Keratinocyte (primary cell): ENCODE measurements around the gene DIRAS1. TPM values are rescaled to one million over a fixed set of nuclear protein-coding genes. Genes with fewer than 3 reads are reported as not detected.

Source experiments
- DNase-seq: peaks from one replicate; pipeline ENCODE4 v3.0.0-alpha.2; 2011; ENCODE audit warnings: low read depth, missing footprints, low spot score
- FAIRE-seq: peaks from 2 replicates; lab custom pipeline; 2011; peaks lifted over from hg19 to GRCh38; lab: Jason Lieb, UNC
- H2AFZ ChIP-seq: 2 replicates; pipeline ENCODE4 v1.6.0; 2012; ENCODE audit warnings: low read length, control low read depth, inconsistent platforms; ENCODE audit not compliant: control insufficient read depth
- H3K27ac ChIP-seq: 2 replicates; pipeline ENCODE4 v1.5.1; 2011; ENCODE audit warnings: low read length; ENCODE audit not compliant: control insufficient read depth, insufficient read depth
- H3K27me3 ChIP-seq: 3 replicates; pipeline ENCODE4 v1.6.0; 2011; ENCODE audit warnings: low read length; ENCODE audit not compliant: control insufficient read depth, insufficient read depth; ENCODE audit errors: extremely low read depth
- H3K36me3 ChIP-seq, 2 experiments: 2 replicates in 1 of 2; 3 replicates in 1 of 2; pipeline ENCODE4 v1.5.1; 2011; ENCODE audit warnings: low read length in 2 of 2, mild to moderate bottlenecking in 1 of 2; ENCODE audit not compliant: control insufficient read depth in 2 of 2, insufficient read depth in 2 of 2; ENCODE audit errors: extremely low read depth in 1 of 2
- H3K4me1 ChIP-seq: 3 replicates; pipeline ENCODE4 v1.5.1; 2011; ENCODE audit warnings: low read length; ENCODE audit not compliant: control insufficient read depth, insufficient read depth; ENCODE audit errors: extremely low read depth
- H3K4me2 ChIP-seq: 3 replicates; pipeline ENCODE4 v1.6.0; 2011; ENCODE audit warnings: low read depth, low read length; ENCODE audit not compliant: control insufficient read depth, insufficient read depth; ENCODE audit errors: extremely low read depth
- H3K4me3 ChIP-seq, 3 experiments: fragments of 200-600 bp in 1 of 3; sonication (generic) in 1 of 3; 2 replicates in 2 of 3; 3 replicates in 1 of 3; pipeline ENCODE4 v1.5.1; 2011 to 2016; ENCODE audit warnings: low read length in 3 of 3, mild to moderate bottlenecking in 3 of 3, control low read depth in 2 of 3, inconsistent platforms in 1 of 3, low read depth in 1 of 3, mixed read lengths in 1 of 3, mixed run types in 1 of 3, moderate library complexity in 1 of 3; ENCODE audit not compliant: control insufficient read depth in 2 of 3, insufficient read depth in 2 of 3; ENCODE audit errors: extremely low read depth in 1 of 3
- H3K79me2 ChIP-seq: 2 replicates; pipeline ENCODE4 v1.6.0; 2012; ENCODE audit warnings: low read length; ENCODE audit not compliant: control insufficient read depth, insufficient read depth
- H3K9ac ChIP-seq: 3 replicates; pipeline ENCODE4 v1.6.0; 2011; ENCODE audit warnings: low read length; ENCODE audit not compliant: control insufficient read depth, insufficient read depth; ENCODE audit errors: extremely low read depth
- H3K9me1 ChIP-seq: 3 replicates; pipeline ENCODE4 v1.6.0; 2011; ENCODE audit warnings: low read length; ENCODE audit not compliant: control insufficient read depth, insufficient read depth; ENCODE audit errors: extremely low read depth
- H3K9me3 ChIP-seq: 2 replicates; pipeline ENCODE4 v1.5.1; 2012; ENCODE audit warnings: low read depth, low read length; ENCODE audit not compliant: control insufficient read depth
- H4K20me1 ChIP-seq: 3 replicates; pipeline ENCODE4 v1.6.0; 2011; ENCODE audit warnings: low read length; ENCODE audit not compliant: control insufficient read depth, insufficient read depth; ENCODE audit errors: extremely low read depth
- EZH2 ChIP-seq: IDR thresholded peaks from one replicate; pipeline ENCODE4 v1.6.1; 2012; ENCODE audit warnings: inconsistent platforms, mild to moderate bottlenecking, low read length, moderate library complexity
- dilution Hi-C: fragments of 300-500 bp; cut with MboI; formaldehyde crosslinking; loops from one replicate; pipeline ENCODE4 v1.7.0; 2020; ENCODE audit warnings: low sequenced_read_pairs; ENCODE audit not compliant: extremely low pct_ligation_motif_present
- polyA plus RNA-seq, 5 experiments: library from polyadenylated mRNA; depleted of rRNA in 3 of 5; stranded (reverse) in 3 of 5; stranded (forward) in 1 of 5; unstranded in 1 of 5; fragments of >200 nt; gene quantifications; 1 replicate in 1 of 5; 2 replicates in 3 of 5; 3 replicates in 1 of 5; pipeline versions ENCODE4 v1.2.1 to v1.2.3, GENCODE V29; 2011 to 2012; ENCODE audit warnings: missing spikeins in 2 of 5, low read depth in 1 of 5, low replicate concordance in 1 of 5
- TF ChIP-seq, protein P1 (sequence below), 3 experiments: IDR thresholded peaks in 1 of 3; conservative IDR thresholded peaks in 1 of 3; optimal IDR thresholded peaks in 1 of 3; 2 replicates in 2 of 3; 3 replicates in 1 of 3; pipeline versions ENCODE3 to v1.5.1; 2011; ENCODE audit warnings: low read length in 3 of 3, mild to moderate bottlenecking in 3 of 3, moderate library complexity in 2 of 3, control low read depth in 1 of 3, inconsistent platforms in 1 of 3; ENCODE audit not compliant: insufficient read depth in 2 of 3; ENCODE audit errors: extremely low read depth in 1 of 3

DIRAS1 gene
- polyA plus RNA-seq, 1 donor (not counting 4 experiments of a cell fraction or from before 2014, with no cell fraction given) = 0.10 TPM

DNA sequence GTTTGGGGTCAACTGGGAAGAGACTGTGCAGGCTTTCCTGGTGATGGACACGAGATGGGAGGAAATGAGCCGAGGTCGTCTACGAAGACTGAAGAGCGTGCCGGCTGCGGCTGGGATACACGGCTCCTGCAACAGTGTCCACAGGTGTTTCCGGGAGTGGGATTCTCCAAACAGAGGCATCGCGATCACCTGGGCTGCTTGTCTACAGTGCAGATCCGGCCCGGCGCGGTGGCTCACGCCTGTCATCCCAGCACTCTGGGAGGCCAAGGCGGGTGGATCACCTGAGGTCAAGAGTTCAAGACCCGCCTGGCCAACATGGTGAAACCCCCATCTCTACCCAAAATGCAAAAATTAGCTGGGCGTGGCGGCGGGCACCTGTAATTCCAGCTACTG is 30.3 kb upstream of the DIRAS1 start:
- FAIRE-seq = no peak
- H3K36me3 ChIP-seq = peaks cover 8 to 13% of the 10 kb centered on the region in 2 experiments

DNA sequence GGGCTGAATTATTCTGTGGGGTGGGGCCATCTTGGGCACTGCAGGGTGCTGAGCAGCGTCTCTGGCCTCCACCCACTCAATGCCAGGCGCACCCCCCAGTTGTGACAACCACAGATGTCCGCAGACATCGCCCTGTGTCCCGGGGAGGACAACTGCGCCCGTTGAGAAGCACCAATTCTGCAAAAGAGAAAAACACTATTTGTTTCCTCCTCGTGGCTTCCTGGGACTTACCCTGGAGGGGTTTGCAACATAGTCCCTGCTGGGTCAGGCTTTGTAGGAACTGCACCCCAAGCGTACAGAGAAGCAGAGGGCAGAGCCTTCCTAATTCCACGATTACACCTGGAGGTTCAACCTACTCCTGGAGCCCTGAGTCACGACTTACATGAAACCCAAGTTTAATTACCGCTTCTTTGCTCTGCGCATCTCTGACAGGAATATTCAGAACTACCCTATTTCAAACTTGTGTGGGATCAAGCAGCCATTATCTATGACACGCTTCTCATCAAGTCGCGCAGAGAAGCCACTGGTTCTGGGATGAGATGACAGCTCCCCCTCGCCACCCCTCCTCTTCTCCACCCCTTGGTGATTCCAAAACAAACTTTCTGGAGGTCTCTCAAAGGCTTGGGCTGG is 29.8 kb upstream of the DIRAS1 start:
- no peaks in the 10 kb centered on the region for H3K79me2 ChIP-seq
- no peaks in the 10 kb centered on the region for H3K9me1 ChIP-seq
- H3K27me3 ChIP-seq = no peaks in the 10 kb centered on the region
- no peak overlapping the region for H3K4me3 ChIP-seq
- FAIRE-seq = no peak
- no peaks in the 10 kb centered on the region for H3K9me3 ChIP-seq
- no peak for DNase-seq
- H4K20me1 ChIP-seq = no peaks in the 10 kb centered on the region
- no peak overlapping the region for H3K9ac ChIP-seq
- no peak for TF ChIP-seq EZH2
- TF ChIP-seq, protein P1, sequence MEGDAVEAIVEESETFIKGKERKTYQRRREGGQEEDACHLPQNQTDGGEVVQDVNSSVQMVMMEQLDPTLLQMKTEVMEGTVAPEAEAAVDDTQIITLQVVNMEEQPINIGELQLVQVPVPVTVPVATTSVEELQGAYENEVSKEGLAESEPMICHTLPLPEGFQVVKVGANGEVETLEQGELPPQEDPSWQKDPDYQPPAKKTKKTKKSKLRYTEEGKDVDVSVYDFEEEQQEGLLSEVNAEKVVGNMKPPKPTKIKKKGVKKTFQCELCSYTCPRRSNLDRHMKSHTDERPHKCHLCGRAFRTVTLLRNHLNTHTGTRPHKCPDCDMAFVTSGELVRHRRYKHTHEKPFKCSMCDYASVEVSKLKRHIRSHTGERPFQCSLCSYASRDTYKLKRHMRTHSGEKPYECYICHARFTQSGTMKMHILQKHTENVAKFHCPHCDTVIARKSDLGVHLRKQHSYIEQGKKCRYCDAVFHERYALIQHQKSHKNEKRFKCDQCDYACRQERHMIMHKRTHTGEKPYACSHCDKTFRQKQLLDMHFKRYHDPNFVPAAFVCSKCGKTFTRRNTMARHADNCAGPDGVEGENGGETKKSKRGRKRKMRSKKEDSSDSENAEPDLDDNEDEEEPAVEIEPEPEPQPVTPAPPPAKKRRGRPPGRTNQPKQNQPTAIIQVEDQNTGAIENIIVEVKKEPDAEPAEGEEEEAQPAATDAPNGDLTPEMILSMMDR (optimal IDR thresholded peaks at IDR 0.05 in 1 of 3, IDR thresholded peaks at IDR 0.05 in 1 of 3, conservative IDR thresholded peaks at IDR 0.05 in 1 of 3; ENCODE audit: extremely low read depth in 1 of 3, insufficient read depth in 2 of 3, low read length in 3 of 3) = no peak
- H3K27ac ChIP-seq = no peak overlapping the region
- H3K36me3 ChIP-seq = peaks cover 6 to 11% of the 10 kb centered on the region in 2 experiments
- no peak overlapping the region for H2AFZ ChIP-seq
- dilution Hi-C loops = no loop called here
- H3K4me1 ChIP-seq = no peaks in the 10 kb centered on the region
- H3K4me2 ChIP-seq = no peak overlapping the region

More for the DNA sequence above, 30.3 kb upstream of the DIRAS1 start:
- Histone ChIP-seq H3K4me3 (no peak overlapping the region), H3K79me2 (no peaks in the 10 kb centered on the region), H3K4me1 (no peaks in the 10 kb centered on the region), H3K27me3 (no peaks in the 10 kb centered on the region), H3K9me1 (no peaks in the 10 kb centered on the region), H2AFZ (no peak overlapping the region), H3K9me3 (no peaks in the 10 kb centered on the region), H4K20me1 (no peaks in the 10 kb centered on the region), H3K9ac (no peak overlapping the region), H3K27ac (no peak overlapping the region), H3K4me2 (no peak overlapping the region)
- no peak for DNase-seq
- TF ChIP-seq EZH2 = no peak
- TF ChIP-seq, protein P1 (optimal IDR thresholded peaks at IDR 0.05 in 1 of 3, IDR thresholded peaks at IDR 0.05 in 1 of 3, conservative IDR thresholded peaks at IDR 0.05 in 1 of 3; ENCODE audit: extremely low read depth in 1 of 3, insufficient read depth in 2 of 3, low read length in 3 of 3) = no peak
- dilution Hi-C loops = no loop called here
